Measurements from ENCODE around the gene OR2H1. TPM values are rescaled to one million over a fixed set of nuclear protein-coding genes. Genes with fewer than 3 reads are reported as not detected.
"Not testable (repeated sequence)": the region's sequence is repeated elsewhere in the genome, so short reads cannot be mapped to it uniquely, and the experiment has no call there.

Gene OR2H1
- total RNA-seq, 2 donors from 2014 or later, result not detected

DNA sequence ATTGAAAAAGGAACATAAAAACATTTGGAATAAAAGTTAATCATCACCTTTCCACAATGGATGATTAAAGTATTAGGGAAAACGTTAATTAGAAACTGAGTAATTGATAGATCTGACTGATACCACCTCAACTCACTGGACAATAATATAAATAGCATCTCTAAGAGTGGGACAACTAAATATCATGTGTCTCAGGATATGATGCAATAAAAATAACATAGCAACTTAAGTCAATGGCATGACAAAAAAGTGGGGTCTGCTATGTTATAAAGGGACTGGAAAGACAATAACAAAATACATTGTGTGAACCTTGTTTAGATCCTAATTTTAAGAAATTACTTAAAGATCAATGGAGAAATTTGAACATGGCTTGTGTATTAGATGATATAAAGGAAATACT lies 31.9 kb upstream of the OR2H1 start:
- TF ChIP-seq, protein P1, sequence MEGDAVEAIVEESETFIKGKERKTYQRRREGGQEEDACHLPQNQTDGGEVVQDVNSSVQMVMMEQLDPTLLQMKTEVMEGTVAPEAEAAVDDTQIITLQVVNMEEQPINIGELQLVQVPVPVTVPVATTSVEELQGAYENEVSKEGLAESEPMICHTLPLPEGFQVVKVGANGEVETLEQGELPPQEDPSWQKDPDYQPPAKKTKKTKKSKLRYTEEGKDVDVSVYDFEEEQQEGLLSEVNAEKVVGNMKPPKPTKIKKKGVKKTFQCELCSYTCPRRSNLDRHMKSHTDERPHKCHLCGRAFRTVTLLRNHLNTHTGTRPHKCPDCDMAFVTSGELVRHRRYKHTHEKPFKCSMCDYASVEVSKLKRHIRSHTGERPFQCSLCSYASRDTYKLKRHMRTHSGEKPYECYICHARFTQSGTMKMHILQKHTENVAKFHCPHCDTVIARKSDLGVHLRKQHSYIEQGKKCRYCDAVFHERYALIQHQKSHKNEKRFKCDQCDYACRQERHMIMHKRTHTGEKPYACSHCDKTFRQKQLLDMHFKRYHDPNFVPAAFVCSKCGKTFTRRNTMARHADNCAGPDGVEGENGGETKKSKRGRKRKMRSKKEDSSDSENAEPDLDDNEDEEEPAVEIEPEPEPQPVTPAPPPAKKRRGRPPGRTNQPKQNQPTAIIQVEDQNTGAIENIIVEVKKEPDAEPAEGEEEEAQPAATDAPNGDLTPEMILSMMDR (IDR thresholded peaks at IDR 0.05), result no peak
- DNase-seq (ENCODE audit: low spot score) (no peak), ATAC-seq (ENCODE audit: insufficient number of reproducible peaks, low FRiP score, low read depth) (no peak)
- Histone ChIP-seq H3K4me1 (ENCODE audit: control insufficient read depth in 1 of 2, low read depth in 2 of 2) (no peaks in the 10 kb centered on the region), H3K9me3 (no peaks in the 10 kb centered on the region), H3K4me3 (no peak overlapping the region), H3K27me3 (replicated peaks; ENCODE audit: insufficient read depth) (no peaks in the 10 kb centered on the region), H3K27ac (no peak overlapping the region), H3K36me3 (no peaks in the 10 kb centered on the region)

DNA sequence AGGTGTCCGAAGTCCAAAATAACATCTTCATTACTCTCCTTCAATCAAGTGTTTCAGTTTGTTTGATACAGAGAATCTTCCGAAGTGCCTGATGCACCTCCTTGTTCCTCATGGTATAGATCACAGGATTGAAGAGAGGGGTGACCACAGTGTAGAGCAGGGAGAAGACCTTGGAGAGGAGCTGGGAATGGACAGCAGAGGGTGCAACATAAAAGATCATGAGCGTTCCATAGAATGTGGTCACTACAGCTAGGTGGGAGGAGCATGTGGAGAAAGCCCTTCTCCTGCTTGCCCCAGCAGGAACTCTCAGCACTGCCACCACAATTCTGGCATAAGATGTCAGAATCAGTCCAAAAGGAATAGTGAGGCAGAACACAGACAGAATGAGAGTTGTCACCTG lies 30.3 kb upstream of the OR2H1 start:
- Histone ChIP-seq H3K4me1 (ENCODE audit: control insufficient read depth in 1 of 2, low read depth in 2 of 2) (no peaks in the 10 kb centered on the region), H3K4me3 (no peak overlapping the region), H3K27ac (no peak overlapping the region), H3K9me3 (no peaks in the 10 kb centered on the region), H3K36me3 (no peaks in the 10 kb centered on the region), H3K27me3 (replicated peaks; ENCODE audit: insufficient read depth) (no peaks in the 10 kb centered on the region)
- TF ChIP-seq, protein P1 (IDR thresholded peaks at IDR 0.05), result no peak
- DNase-seq (ENCODE audit: low spot score), result no peak
- no peak for ATAC-seq (ENCODE audit: insufficient number of reproducible peaks, low FRiP score, low read depth)

DNA sequence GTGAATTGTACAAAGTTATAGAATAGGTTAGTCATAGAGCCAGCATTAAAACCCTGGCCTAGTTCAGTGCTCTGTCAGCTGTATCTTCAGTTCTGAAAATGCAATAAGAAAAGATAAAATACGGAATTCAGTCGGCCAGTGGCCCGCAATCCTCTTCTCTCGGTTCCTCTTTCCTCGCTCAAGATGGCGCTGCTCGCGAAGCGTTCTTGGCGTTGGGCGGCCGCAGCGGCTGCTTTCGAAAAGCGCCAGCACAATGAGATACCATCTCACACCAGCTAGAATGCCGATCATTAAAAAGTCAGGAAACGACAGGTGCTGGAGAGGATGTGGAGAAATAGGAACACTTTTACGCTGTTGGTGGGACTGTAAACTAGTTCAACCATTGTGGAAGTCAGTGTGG lies 20.2 kb upstream of the OR2H1 start:
- not testable (repeated sequence) for H3K4me3 ChIP-seq; DNase-seq (ENCODE audit: low spot score); ATAC-seq (ENCODE audit: insufficient number of reproducible peaks, low FRiP score, low read depth); H3K27ac ChIP-seq; H3K9me3 ChIP-seq; H3K27me3 ChIP-seq (replicated peaks; ENCODE audit: insufficient read depth); H3K36me3 ChIP-seq; H3K4me1 ChIP-seq (ENCODE audit: control insufficient read depth in 1 of 2, low read depth in 2 of 2)

DNA sequence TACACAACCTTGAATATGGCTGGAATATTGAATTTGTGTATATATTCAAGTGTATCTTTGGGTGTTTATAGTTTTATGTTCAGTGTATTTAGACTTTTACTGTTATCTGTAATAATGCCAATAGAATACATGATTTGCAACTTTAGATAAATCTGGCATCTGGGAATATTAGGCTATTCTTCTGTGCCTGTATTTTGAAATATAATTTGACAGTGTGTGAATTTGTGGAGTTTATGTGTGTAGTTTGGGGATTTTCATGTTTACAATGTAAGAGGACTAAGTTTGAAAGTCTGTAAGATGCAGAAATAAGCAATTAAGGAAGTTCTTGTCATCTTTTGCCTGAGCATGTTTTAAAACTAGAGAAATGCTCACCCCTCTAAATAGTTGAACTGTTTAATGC lies 17.9 kb upstream of the OR2H1 start, which contains the start of gene OR10C1:
TSS of gene OR10C1 (plus strand) at position 301 of the 400 bp plus-strand sequence. CDS start 710 bp downstream, outside the sequence.
- no peaks in the 10 kb centered on the region for H3K36me3 ChIP-seq
- DNase-seq (ENCODE audit: low spot score) (no peak), ATAC-seq (ENCODE audit: insufficient number of reproducible peaks, low FRiP score, low read depth) (no peak)
- H3K4me1 ChIP-seq (ENCODE audit: control insufficient read depth in 1 of 2, low read depth in 2 of 2), result no peaks in the 10 kb centered on the region
- H3K27ac ChIP-seq, result no peak within 1 kb of the TSS
- H3K9me3 ChIP-seq, result no peaks in the 10 kb centered on the region
- no peaks in the 10 kb centered on the region for H3K27me3 ChIP-seq (replicated peaks; ENCODE audit: insufficient read depth)
- H3K4me3 ChIP-seq, result no peak within 1 kb of the TSS
- TF ChIP-seq, protein P1 (IDR thresholded peaks at IDR 0.05), result no peak

DNA sequence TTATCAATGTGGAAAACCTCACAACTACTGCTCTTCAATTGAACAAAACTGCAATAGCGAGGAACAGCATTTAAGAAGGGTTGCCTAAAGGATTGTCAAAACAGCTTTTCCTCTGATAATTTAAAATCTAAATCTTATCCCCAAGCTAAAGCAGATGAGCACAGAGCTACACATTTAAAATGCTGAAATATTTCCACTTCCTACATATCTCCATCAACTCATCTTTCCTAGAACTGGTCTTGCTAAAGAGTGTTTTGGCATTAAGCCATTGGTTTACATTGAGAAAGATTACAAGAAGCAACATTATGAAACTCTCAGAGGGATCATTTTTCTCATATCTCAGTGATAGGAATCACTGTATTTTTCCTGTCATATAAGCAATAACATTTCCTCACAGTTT lies 14.2 kb upstream of the OR2H1 start:
- DNase-seq (ENCODE audit: low spot score), result no peak
- Histone ChIP-seq H3K27me3 (replicated peaks; ENCODE audit: insufficient read depth) (no peaks in the 10 kb centered on the region), H3K9me3 (no peaks in the 10 kb centered on the region), H3K27ac (no peak overlapping the region), H3K4me3 (no peak overlapping the region), H3K36me3 (no peaks in the 10 kb centered on the region), H3K4me1 (ENCODE audit: control insufficient read depth in 1 of 2, low read depth in 2 of 2) (no peaks in the 10 kb centered on the region)
- no peak for ATAC-seq (ENCODE audit: insufficient number of reproducible peaks, low FRiP score, low read depth)
- TF ChIP-seq, protein P1 (IDR thresholded peaks at IDR 0.05), result no peak

DNA sequence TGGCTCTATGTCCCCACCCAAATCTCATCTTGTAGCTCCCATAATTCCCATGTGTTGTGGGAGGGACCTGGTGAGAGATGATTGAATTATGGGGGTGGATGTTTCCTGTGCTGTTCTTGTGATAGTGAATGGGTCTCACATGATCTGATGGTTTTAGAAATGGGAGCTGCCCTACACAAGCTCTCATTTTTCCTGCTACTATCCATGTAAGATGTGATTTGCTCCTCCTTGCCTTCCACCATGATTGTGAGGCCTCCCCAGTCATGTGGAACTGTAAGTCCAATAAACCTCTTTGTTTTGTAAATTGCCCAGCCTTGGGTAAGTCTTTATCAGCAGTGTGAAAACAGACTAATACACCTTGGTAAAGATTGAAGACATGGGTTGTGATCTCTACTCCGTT lies 12.9 kb upstream of the OR2H1 start:
- not testable (repeated sequence) for DNase-seq (ENCODE audit: low spot score); H3K4me3 ChIP-seq; H3K36me3 ChIP-seq

More for the DNA sequence above, 12.9 kb upstream of the OR2H1 start:
- not testable (repeated sequence) for ATAC-seq (ENCODE audit: insufficient number of reproducible peaks, low FRiP score, low read depth); H3K4me1 ChIP-seq (ENCODE audit: control insufficient read depth in 1 of 2, low read depth in 2 of 2); H3K27ac ChIP-seq; H3K9me3 ChIP-seq; H3K27me3 ChIP-seq (replicated peaks; ENCODE audit: insufficient read depth)

Data from thoracic aorta (tissue), 2 donors.